H1 (cell line): Measurements from ENCODE around the gene TGM2. TPM values are rescaled to one million over a fixed set of nuclear protein-coding genes. Genes with fewer than 3 reads are reported as not detected.

Source experiments
- CTCF ChIA-PET: fragments of 300-600 bp; sonication (Branson Sonifier 250); formaldehyde crosslinking; loops from one replicate; lab custom pipeline; 2021; ENCODE audit not compliant: partially characterized antibody; lab: Charles Lee
- POLR2A ChIA-PET: fragments of 300-600 bp; sonication (Branson Sonifier 250); formaldehyde crosslinking; loops from one replicate; lab custom pipeline; 2021; ENCODE audit warnings: inconsistent platforms; ENCODE audit not compliant: partially characterized antibody; lab: Charles Lee
- DNase-seq, 2 experiments: peaks; one replicate each; pipeline versions ENCODE4 v3.0.0 to v3.0.0-alpha.2; 2010 to 2022; ENCODE audit warnings: low spot score in 2 of 2, low read depth in 1 of 2, mixed read lengths in 1 of 2
- FAIRE-seq: peaks from 2 replicates; lab custom pipeline; 2011; peaks lifted over from hg19 to GRCh38; lab: Jason Lieb, UNC
- H2AFZ ChIP-seq: 2 replicates; pipeline ENCODE4 v1.8.1; 2012; ENCODE audit warnings: low read length, inconsistent platforms
- H2AK5ac ChIP-seq: 2 replicates; pipeline ENCODE4 v1.6.1; 2013; ENCODE audit warnings: low read depth, low read length
- H2BK120ac ChIP-seq: replicated peaks from 2 replicates; pipeline ENCODE3; 2013; ENCODE audit warnings: low read depth, low read length, inconsistent platforms
- H2BK12ac ChIP-seq: 2 replicates; pipeline ENCODE4 v1.6.1; 2013; ENCODE audit warnings: low read depth, low read length
- H2BK15ac ChIP-seq: 2 replicates; pipeline ENCODE4 v1.6.1; 2013; ENCODE audit warnings: low read length
- H2BK20ac ChIP-seq: 2 replicates; pipeline ENCODE4 v1.6.1; 2013; ENCODE audit warnings: low read length
- H2BK5ac ChIP-seq: 2 replicates; pipeline ENCODE4 v1.6.1; 2013; ENCODE audit warnings: low read depth, low read length
- H3K14ac ChIP-seq: 2 replicates; pipeline ENCODE4 v1.6.1; 2013; ENCODE audit warnings: inconsistent platforms; ENCODE audit not compliant: insufficient read length
- H3K18ac ChIP-seq: 2 replicates; pipeline ENCODE4 v1.6.1; 2013; ENCODE audit warnings: low read length; ENCODE audit errors: extremely low read depth
- H3K23ac ChIP-seq: 2 replicates; pipeline ENCODE4 v1.6.1; 2013; ENCODE audit warnings: inconsistent platforms; ENCODE audit not compliant: insufficient read length
- H3K23me2 ChIP-seq: 2 replicates; pipeline ENCODE4 v1.6.1; 2013; ENCODE audit warnings: low read depth, low read length
- H3K27ac ChIP-seq: 2 replicates; pipeline ENCODE4 v1.6.1; 2011; ENCODE audit warnings: low read depth, low read length, inconsistent platforms
- H3K27me3 ChIP-seq, 4 experiments: replicated peaks in 1 of 4; 1 replicate in 1 of 4; 2 replicates in 3 of 4; pipeline versions ENCODE4 v1.6.1 to v1.8.1; 2011 to 2013; ENCODE audit warnings: low read length in 3 of 4, mild to moderate bottlenecking in 3 of 4, inconsistent platforms in 2 of 4, mixed read lengths in 2 of 4, moderate library complexity in 1 of 4; ENCODE audit not compliant: control insufficient read depth in 3 of 4, insufficient read depth in 3 of 4; ENCODE audit errors: extremely low read depth in 1 of 4
- H3K36me3 ChIP-seq, 4 experiments: 2 replicates each; pipeline versions ENCODE4 v1.6.1 to v1.8.1; 2011 to 2013; ENCODE audit warnings: mild to moderate bottlenecking in 4 of 4, low read length in 3 of 4, moderate library complexity in 2 of 4, control low read depth in 1 of 4, inconsistent platforms in 1 of 4; ENCODE audit not compliant: insufficient read depth in 4 of 4, control insufficient read depth in 2 of 4
- H3K4ac ChIP-seq: replicated peaks from 2 replicates; pipeline ENCODE3; 2013; ENCODE audit warnings: low read length, low read depth, mixed read lengths, inconsistent platforms; ENCODE audit not compliant: insufficient read length
- H3K4me1 ChIP-seq, 4 experiments: replicated peaks in 1 of 4; 1 replicate in 1 of 4; 2 replicates in 3 of 4; pipeline versions ENCODE4 v1.6.1 to v1.8.1; 2011 to 2013; ENCODE audit warnings: low read length in 3 of 4, inconsistent platforms in 2 of 4, mixed read lengths in 1 of 4; ENCODE audit not compliant: insufficient read depth in 4 of 4, control insufficient read depth in 3 of 4
- H3K4me2 ChIP-seq, 2 experiments: 2 replicates each; pipeline versions ENCODE4 v1.6.1 to v1.8.1; 2011 to 2013; ENCODE audit warnings: low read depth in 2 of 2, low read length in 2 of 2, control low read depth in 1 of 2, inconsistent platforms in 1 of 2, mild to moderate bottlenecking in 1 of 2; ENCODE audit not compliant: insufficient read depth in 1 of 2
- H3K4me3 ChIP-seq, 4 experiments: fragments of 200-600, 300-600 bp in 1 of 4; sonication (generic), shearing (Covaris generic), sonication (Bioruptor Twin) in 1 of 4; 2 replicates each; pipeline versions ENCODE4 v1.5.1 to v1.8.1; 2011 to 2016; ENCODE audit warnings: low read length in 4 of 4, low read depth in 3 of 4, control low read depth in 2 of 4, inconsistent platforms in 2 of 4, mild to moderate bottlenecking in 2 of 4, mixed read lengths in 1 of 4, moderate library complexity in 1 of 4; ENCODE audit not compliant: insufficient read depth in 2 of 4; ENCODE audit errors: extremely low read depth in 1 of 4
- H3K56ac ChIP-seq: replicated peaks from 2 replicates; pipeline ENCODE3; 2013; ENCODE audit warnings: low read depth, mild to moderate bottlenecking, mixed read lengths, low read length, inconsistent platforms; ENCODE audit not compliant: insufficient read length
- H3K79me1 ChIP-seq: 2 replicates; pipeline ENCODE4 v1.6.1; 2013; ENCODE audit warnings: low read depth, low read length, control low read depth
- H3K79me2 ChIP-seq, 2 experiments: 2 replicates each; pipeline versions ENCODE4 v1.6.1 to v1.8.1; 2012 to 2013; ENCODE audit warnings: low read length in 2 of 2, mild to moderate bottlenecking in 2 of 2, inconsistent platforms in 1 of 2; ENCODE audit not compliant: insufficient read depth in 2 of 2, control insufficient read depth in 1 of 2
- H3K9ac ChIP-seq, 4 experiments: replicated peaks in 1 of 4; 1 replicate in 1 of 4; 2 replicates in 3 of 4; pipeline versions ENCODE4 v1.6.1 to v1.8.1; 2011 to 2013; ENCODE audit warnings: low read depth in 3 of 4, low read length in 3 of 4, control low read depth in 2 of 4, mild to moderate bottlenecking in 2 of 4, moderate library complexity in 2 of 4, inconsistent platforms in 1 of 4; ENCODE audit errors: extremely low read depth in 1 of 4
- H3K9me3 ChIP-seq, 2 experiments: 2 replicates each; pipeline versions ENCODE4 v1.6.1 to v1.8.1; 2012 to 2013; ENCODE audit warnings: mild to moderate bottlenecking in 2 of 2, moderate library complexity in 2 of 2, control low read depth in 1 of 2, inconsistent platforms in 1 of 2, low read depth in 1 of 2, low read length in 1 of 2, mixed read lengths in 1 of 2; ENCODE audit not compliant: insufficient read depth in 2 of 2
- H4K20me1 ChIP-seq, 2 experiments: replicated peaks in 1 of 2; 2 replicates each; pipeline versions ENCODE3 to v1.8.1; 2011 to 2013; ENCODE audit warnings: inconsistent platforms in 2 of 2, low read length in 2 of 2, mild to moderate bottlenecking in 1 of 2; ENCODE audit not compliant: insufficient read depth in 2 of 2, control insufficient read depth in 1 of 2
- H4K5ac ChIP-seq: 2 replicates; pipeline ENCODE4 v1.6.1; 2013; ENCODE audit warnings: low read length, low read depth, mixed read lengths, inconsistent platforms; ENCODE audit not compliant: insufficient read length
- H4K8ac ChIP-seq: 2 replicates; pipeline ENCODE4 v1.8.0; 2013; ENCODE audit warnings: mild to moderate bottlenecking, moderate library complexity, low read length, inconsistent platforms; ENCODE audit not compliant: insufficient read depth; ENCODE audit errors: extremely low read depth
- H4K91ac ChIP-seq: replicated peaks from 2 replicates; pipeline ENCODE3; 2013; ENCODE audit warnings: low read length, mixed read lengths, inconsistent platforms; ENCODE audit not compliant: insufficient read length
- ATF3 ChIP-seq: IDR thresholded peaks from 2 replicates; pipeline ENCODE4 v1.6.1; 2011; ENCODE audit warnings: low read depth, mild to moderate bottlenecking, low read length; ENCODE audit not compliant: insufficient read depth
- BACH1 ChIP-seq: IDR thresholded peaks from 2 replicates; pipeline ENCODE4 v1.6.1; 2012; ENCODE audit warnings: low read length, improper control_type of control experiment
- BRCA1 ChIP-seq: IDR thresholded peaks from 2 replicates; pipeline ENCODE4 v1.6.1; 2012; ENCODE audit warnings: low read depth, low read length, improper control_type of control experiment
- FOSL1 ChIP-seq: IDR thresholded peaks from 2 replicates; pipeline ENCODE4 v1.6.1; 2011; ENCODE audit warnings: mild to moderate bottlenecking, low read depth, low read length, moderate library complexity; ENCODE audit not compliant: insufficient read depth
- GTF2F1 ChIP-seq: IDR thresholded peaks from 2 replicates; pipeline ENCODE4 v1.6.1; 2012; ENCODE audit warnings: low read depth, low read length, improper control_type of control experiment, borderline replicate concordance
- HDAC6 ChIP-seq: IDR thresholded peaks from one replicate; pipeline ENCODE4 v1.7.1; 2012; ENCODE audit warnings: low read depth, mild to moderate bottlenecking, inconsistent platforms, low read length, moderate library complexity
- JUND ChIP-seq: IDR thresholded peaks from 2 replicates; pipeline ENCODE4 v1.6.1; 2011; ENCODE audit warnings: mild to moderate bottlenecking, improper control_type of control experiment, low read length
- KDM4A ChIP-seq: IDR thresholded peaks from one replicate; pipeline ENCODE4 v1.7.1; 2012; ENCODE audit warnings: low read depth, mild to moderate bottlenecking, moderate library complexity, low read length, inconsistent platforms; ENCODE audit not compliant: severe bottlenecking
- POU5F1 ChIP-seq: IDR thresholded peaks from 2 replicates; pipeline ENCODE4 v1.6.1; 2011; ENCODE audit warnings: low read depth, mild to moderate bottlenecking, low read length, moderate library complexity
- SP4 ChIP-seq: IDR thresholded peaks from 2 replicates; pipeline ENCODE4 v1.6.1; 2012; ENCODE audit warnings: low read length, inconsistent platforms
- SRF ChIP-seq: IDR thresholded peaks from 2 replicates; pipeline ENCODE4 v1.6.1; 2011; ENCODE audit warnings: mild to moderate bottlenecking, low read depth, low read length, moderate library complexity
- USF2 ChIP-seq: IDR thresholded peaks from 2 replicates; pipeline ENCODE4 v1.6.1; 2011; ENCODE audit warnings: low read length, improper control_type of control experiment
- ZNF274 ChIP-seq: IDR thresholded peaks from 2 replicates; pipeline ENCODE4 v1.7.0; 2012; ENCODE audit warnings: low read length, borderline replicate concordance; ENCODE audit errors: extremely low read depth
- WGBS, 2 experiments: shearing (Covaris generic) in 1 of 2; methylation state at CpG; one replicate each; pipeline versions ENCODE4 v1.1.6 to v1.1.7; 2013 to 2015; ENCODE audit warnings: low lambda C conversion rate in 2 of 2, mixed read lengths in 2 of 2, inconsistent platforms in 1 of 2, low coverage in 1 of 2, missing lambda C conversion rate in 1 of 2; ENCODE audit not compliant: insufficient replicate concordance in 2 of 2, insufficient coverage in 1 of 2, insufficient read length in 1 of 2; ENCODE audit errors: extremely low coverage in 1 of 2, missing lambda C conversion rate in 1 of 2; 5-methylcytosine and 5-hydroxymethylcytosine counted together
- polyA plus RNA-seq, 7 experiments: library from polyadenylated mRNA; depleted of rRNA in 3 of 7; stranded (reverse) in 5 of 7; unstranded in 2 of 7; fragments of >200 nt in 5 of 7; fragments of 200-250 nt in 2 of 7; gene quantifications; 1 replicate in 5 of 7; 2 replicates in 1 of 7; 4 replicates in 1 of 7; pipeline versions ENCODE4 v1.2.1 to v1.2.3, GENCODE V29; 2011 to 2013; ENCODE audit warnings: missing spikeins in 2 of 7, mixed read lengths in 2 of 7
- total RNA-seq: library from RNA; stranded (reverse); fragmentation: NEBNext Ultra II Directional; extraction: Animal tissue kit (Norgen Biotek cat#: 25700); gene quantifications from 2 replicates; pipeline ENCODE4 v1.2.1, GENCODE V29; 2021

The TGM2 gene
- total and polyA plus RNA-seq, 2 of the 8 experiments (the other 6 are each of a cell fraction or from before 2014, with no cell fraction given) = 0.86 to 1.0 TPM

GRCh38 chr20:38123021-38123587 is 42.0 kb downstream of the TGM2 start:
- no peaks in the 10 kb centered on the region for H3K79me2 ChIP-seq
- no peaks in the 10 kb centered on the region for H4K20me1 ChIP-seq
- no peaks in the 10 kb centered on the region for H3K36me3 ChIP-seq
- no peak overlapping the region for H2BK5ac ChIP-seq
- no peak overlapping the region for H2AK5ac ChIP-seq
- no peak overlapping the region for H3K18ac ChIP-seq
- H3K4me3 ChIP-seq = no peak overlapping the region
- no peak overlapping the region for H4K5ac ChIP-seq
- H3K27ac ChIP-seq = no peak overlapping the region
- no peak overlapping the region for H3K9ac ChIP-seq
- H3K79me1 ChIP-seq = no peaks in the 10 kb centered on the region
- H3K23ac ChIP-seq = no peak overlapping the region
- H3K27me3 ChIP-seq = no peaks in the 10 kb centered on the region
- DNase-seq (peak in 1 of 2 experiments; percentile 43), FAIRE-seq (no peak)
- no peak overlapping the region for H2BK120ac ChIP-seq
- H4K8ac ChIP-seq = no peak overlapping the region
- WGBS, 2 experiments = 89% methylated on average over 3 of the region's 4 CpGs; no CpG with 5 or more reads in 1 of the 2 experiments
- H3K56ac ChIP-seq = no peak overlapping the region
- H2BK15ac ChIP-seq = no peak overlapping the region
- no peak overlapping the region for H2BK20ac ChIP-seq
- H3K4me1 ChIP-seq = peaks cover 0 to 3% (median 0%) of the 10 kb centered on the region in 4 experiments; a peak in 1 of 7 replicates
- H2AFZ ChIP-seq = no peak overlapping the region
- no peak overlapping the region for H4K91ac ChIP-seq
- no peak overlapping the region for H2BK12ac ChIP-seq
- H3K23me2 ChIP-seq = no peaks in the 10 kb centered on the region
- no peak overlapping the region for H3K4me2 ChIP-seq
- H3K14ac ChIP-seq = no peak overlapping the region
- no peak overlapping the region for H3K4ac ChIP-seq
- POLR2A ChIA-PET = no interaction called here
- CTCF ChIA-PET = interaction anchor here (1.0 to 4.9 kb wide), 5 partner anchors 8 to 182 kb away, joined by 3 to 20 read pairs (median 4); no protein-coding TSS in a partner anchor
- no peaks in the 10 kb centered on the region for H3K9me3 ChIP-seq
- TF ChIP-seq HDAC6 (no peak), POU5F1 (no peak), JUND (no peak), SRF (no peak), USF2 (no peak), SP4 (no peak), ZNF274 (no peak), BACH1 (no peak), KDM4A (no peak), FOSL1 (no peak), BRCA1 (no peak), GTF2F1 (no peak), ATF3 (no peak)
